ENCODE measurements around the gene NDUFS7.

NDUFS7 gene

DNA sequence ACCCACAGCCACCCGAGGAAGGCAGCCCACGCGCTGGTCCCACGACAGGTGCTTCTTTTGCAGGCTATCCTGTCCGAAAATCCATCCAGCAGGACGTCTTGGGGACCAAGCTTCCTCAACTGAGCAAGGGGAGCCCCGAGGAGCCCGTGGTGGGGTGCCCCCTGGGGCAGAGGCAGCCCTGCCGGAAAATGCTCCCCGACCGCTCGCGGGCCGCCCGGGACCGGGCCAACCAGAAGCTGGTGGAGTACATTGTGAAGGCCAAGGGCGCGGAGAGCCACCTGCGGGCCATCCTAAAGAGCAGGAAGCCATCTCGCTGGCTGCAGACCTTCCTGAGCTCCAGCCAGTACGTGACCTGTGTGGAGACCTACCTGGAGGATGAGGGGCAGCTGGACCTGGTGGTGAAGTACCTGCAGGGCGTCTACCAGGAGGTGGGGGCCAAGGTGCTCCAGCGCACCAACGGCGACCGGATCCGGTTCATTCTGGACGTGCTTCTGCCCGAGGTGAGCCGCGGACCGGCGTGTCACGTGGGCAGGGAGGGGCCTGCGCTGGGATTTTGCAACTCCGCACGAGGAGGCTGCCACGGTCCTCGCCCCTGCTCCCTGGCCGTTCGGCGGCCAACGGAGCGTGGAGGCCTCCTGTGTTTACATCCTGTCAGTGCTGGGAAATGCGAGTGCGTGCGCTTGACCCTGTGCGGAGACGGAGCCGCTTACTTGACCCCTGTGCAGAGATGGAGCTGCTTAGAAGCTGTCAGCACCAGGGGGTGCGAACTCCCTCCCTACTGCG is 12.9 kb upstream of the NDUFS7 start:
- TF ChIP-seq ZNF274 (IDR thresholded peaks at IDR 0.05; ENCODE audit: low read depth, low read length) = no peak
- no peak overlapping the region for H3K4me3 ChIP-seq (ENCODE audit: low read length)

- H3K4me3 ChIP-seq (ENCODE audit: low read length) = no peak overlapping the region
- TF ChIP-seq ZNF274 (IDR thresholded peaks at IDR 0.05; ENCODE audit: low read depth, low read length) = no peak
Observed at GRCh38 chr19:1373042-1373533, 10.6 kb upstream of the NDUFS7 start.

DNA sequence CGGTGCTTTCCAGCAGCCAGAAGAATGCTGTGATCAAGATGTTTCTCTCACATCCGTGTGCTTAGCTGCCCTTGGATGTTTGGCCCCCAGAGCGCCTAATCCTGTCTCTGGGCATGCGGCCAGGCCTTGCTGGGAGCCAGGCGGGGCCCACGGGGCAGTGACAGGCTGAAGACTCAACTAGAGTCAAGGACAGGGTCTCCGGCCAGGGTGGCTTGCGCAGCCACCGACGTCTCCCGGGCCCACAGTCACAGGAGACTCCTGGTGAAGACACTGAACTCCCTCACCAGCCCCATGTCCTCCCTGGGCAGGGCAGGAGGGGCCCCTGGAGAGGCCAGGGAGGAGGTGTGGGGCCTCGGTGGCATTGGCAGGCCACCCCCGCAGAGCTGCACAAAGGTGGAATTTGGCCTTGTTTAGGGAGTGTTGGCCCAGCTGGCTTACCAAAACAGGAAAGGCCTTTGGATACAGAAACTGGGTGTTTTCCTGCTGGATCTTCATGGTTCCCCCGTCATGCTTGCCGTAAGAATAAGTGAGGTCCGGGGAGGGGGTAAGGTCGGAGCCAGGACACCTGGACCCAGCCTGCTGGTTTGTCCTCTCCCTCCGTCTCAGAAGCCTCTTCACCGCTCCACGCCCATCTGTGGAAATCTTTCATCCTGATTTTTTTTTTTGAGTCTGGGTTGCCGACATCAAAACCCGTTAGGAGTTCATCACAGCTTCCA is 10.0 kb upstream of the NDUFS7 start:
- H3K4me3 ChIP-seq (ENCODE audit: low read length) = no peak overlapping the region
- no peak for TF ChIP-seq ZNF274 (IDR thresholded peaks at IDR 0.05; ENCODE audit: low read depth, low read length)

DNA sequence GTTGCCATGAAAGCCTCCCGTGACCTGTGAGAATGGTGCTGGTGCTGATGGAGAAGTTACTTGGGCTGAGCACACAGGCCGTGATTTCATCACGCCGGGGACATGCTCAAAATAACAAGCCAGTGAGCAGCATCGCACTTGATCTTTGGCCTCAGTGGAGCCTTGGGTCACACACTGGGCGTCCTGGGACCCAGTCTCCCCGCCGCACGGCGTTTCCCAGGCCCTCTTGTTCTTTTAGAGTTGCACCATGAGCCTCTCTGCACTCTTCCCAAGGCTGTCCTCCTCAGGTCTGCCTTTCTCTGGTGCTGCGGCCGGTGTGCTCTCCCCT is 9.5 kb upstream of the NDUFS7 start:
- TF ChIP-seq ZNF274 (IDR thresholded peaks at IDR 0.05; ENCODE audit: low read depth, low read length) = no peak
- H3K4me3 ChIP-seq (ENCODE audit: low read length) = no peak overlapping the region

DNA sequence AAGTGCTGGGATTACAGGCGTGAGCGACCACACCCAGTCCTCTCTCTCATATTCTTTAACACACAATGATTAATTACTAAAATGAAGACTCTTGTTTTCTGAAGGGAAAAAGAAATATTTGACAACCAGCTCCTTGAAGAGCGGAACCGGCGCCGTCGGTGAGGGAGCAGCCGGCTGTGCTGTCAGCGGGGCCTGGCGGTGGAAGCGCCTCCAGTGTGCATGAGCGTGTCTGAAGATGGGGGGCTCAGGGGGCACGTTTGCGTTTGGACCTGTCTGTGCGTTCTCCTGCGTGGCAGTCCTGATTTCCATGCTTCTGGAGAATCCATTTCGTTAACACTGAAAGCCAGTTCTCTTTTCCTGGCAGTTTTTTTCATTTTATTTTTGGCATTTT is 7.3 kb upstream of the NDUFS7 start:
- H3K4me3 ChIP-seq (ENCODE audit: low read length) = no peak overlapping the region
- no peak for TF ChIP-seq ZNF274 (IDR thresholded peaks at IDR 0.05; ENCODE audit: low read depth, low read length)

DNA sequence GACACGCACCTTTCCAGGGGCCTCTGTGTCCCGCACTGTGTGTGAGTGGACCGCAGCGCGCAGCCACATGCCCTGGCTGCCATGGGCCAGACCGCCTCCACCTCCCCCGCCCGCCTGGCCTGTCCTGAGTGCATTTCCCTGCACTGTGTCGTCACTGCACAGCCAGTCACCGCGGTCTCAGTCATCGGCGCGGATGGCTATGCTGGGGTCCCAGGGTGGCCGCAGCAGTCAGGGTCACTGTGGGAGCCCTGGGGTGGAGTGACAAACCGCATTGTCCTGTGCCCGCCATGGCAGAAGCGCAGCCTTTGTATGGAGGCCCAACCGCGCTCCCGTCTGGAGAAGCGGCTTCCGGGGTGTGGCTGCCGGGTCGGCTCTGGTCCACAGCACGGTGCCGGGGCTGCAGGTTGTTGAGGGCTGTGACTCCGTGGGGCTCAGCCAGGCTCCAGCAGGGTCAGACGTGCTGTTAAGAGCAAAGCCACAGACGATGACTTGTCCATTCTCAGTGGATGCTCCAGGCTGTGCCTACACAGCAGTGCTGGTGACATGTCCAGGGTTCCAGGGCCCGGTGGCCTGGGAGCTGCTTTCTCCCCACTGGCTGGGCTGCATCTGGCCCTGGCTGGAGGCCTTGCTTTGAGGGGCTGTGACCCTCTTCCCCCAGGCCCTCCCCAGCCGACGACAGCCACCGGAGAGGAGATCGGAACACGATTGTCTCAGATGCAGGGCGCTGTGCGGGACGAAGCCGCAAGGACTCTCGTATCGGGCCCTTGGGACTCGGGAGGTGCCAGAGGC is 6.3 kb upstream of the NDUFS7 start:
- no peak overlapping the region for H3K4me3 ChIP-seq (ENCODE audit: low read length)
- no peak for TF ChIP-seq ZNF274 (IDR thresholded peaks at IDR 0.05; ENCODE audit: low read depth, low read length)

GRCh38 chr19:1377965-1378785 is 5.5 kb upstream of the NDUFS7 start:
- no peak overlapping the region for H3K4me3 ChIP-seq (ENCODE audit: low read length)
- TF ChIP-seq ZNF274 (IDR thresholded peaks at IDR 0.05; ENCODE audit: low read depth, low read length) = no peak

DNA sequence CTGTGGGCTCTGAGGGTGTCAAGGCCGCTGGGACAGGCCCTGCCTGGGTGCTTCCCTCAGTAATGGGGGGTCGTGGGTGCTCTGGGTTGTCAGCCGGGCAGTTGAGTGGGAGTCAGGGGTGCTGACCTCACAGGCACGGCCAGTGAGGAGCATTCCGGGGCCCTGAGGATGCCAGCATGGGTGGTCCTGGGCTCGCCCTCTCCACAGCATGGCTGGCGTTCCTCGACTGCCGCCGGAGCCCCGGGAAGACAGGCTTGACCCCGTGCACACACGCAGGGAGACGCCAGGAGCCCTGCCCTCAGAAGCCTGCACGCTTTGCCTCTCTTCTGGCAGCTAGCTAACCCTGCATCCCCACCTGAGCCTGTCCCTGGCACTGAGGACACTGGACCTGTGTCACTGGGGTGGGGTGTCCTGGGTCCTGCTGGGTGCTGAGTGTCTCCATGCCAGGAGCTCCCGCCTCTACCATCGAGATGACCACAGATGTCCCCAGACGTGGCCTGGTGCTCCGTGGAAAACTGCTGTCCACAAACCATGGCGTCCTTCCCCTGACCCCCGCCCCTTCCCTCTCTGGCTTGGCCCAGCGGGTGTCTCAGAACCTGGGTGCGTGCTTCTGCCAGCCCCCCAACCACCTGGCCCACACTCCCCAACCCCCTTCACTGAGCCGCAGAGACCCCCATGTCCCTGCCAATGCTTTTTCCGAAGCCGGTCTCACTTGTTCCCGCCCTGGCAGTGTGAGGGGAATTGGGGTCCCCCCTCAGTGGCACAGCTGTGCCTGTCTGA is 4.4 kb upstream of the NDUFS7 start:
- TF ChIP-seq ZNF274 (IDR thresholded peaks at IDR 0.05; ENCODE audit: low read depth, low read length) = no peak
- no peak overlapping the region for H3K4me3 ChIP-seq (ENCODE audit: low read length)

DNA sequence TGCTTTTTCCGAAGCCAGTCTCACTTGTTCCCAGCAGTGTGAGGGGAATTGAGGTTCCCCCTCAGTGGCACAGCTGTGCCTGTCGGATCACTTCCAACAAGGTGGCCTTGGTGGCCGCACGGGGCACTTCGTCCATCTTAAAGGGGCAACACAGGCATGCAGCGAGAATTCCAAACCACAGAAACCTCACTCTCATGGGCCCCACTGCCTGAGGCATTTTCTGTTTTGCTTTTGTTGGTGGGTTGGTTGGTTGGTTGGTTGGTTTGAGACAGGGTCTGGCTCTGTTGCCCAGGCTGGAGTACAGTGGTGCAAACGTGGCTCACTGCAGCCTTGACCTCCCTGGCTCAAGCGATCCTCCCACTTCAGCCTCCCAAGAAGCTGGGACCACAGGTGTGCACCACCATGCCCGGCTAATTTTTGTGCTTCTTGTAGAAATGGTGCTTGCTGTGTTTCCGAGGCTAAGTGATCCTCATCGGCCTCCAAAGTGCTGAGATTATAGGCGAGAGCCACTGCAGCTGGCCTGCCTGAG is 3.7 kb upstream of the NDUFS7 start:
- no peak overlapping the region for H3K4me3 ChIP-seq (ENCODE audit: low read length)
- TF ChIP-seq ZNF274 (IDR thresholded peaks at IDR 0.05; ENCODE audit: low read depth, low read length) = no peak

GRCh38 chr19:1382250-1382649 is 1.5 kb upstream of the NDUFS7 start:
- no peak overlapping the region for H3K4me3 ChIP-seq (ENCODE audit: low read length)
- no peak for TF ChIP-seq ZNF274 (IDR thresholded peaks at IDR 0.05; ENCODE audit: low read depth, low read length)

DNA sequence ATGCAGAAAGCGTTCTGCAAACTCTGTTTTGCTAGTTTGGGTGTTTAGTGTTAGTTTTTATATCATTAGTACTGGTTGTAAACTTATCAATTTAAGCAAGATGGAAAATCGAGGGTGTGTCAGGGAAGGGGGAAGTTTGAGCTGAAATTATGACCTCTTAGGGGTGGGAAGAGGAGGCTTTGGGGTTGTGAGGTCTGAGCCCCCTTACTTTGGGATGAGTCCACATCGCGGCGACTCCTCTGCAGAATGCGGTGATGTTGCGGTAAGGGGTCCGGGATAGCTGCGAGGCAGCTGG is 743 bp upstream of the NDUFS7 start:
- no peak overlapping the region for H3K4me3 ChIP-seq (ENCODE audit: low read length)
- no peak for TF ChIP-seq ZNF274 (IDR thresholded peaks at IDR 0.05; ENCODE audit: low read depth, low read length)

GRCh38 chr19:1384085-1384462 is 367 bp downstream of the NDUFS7 start:
- no peak for TF ChIP-seq ZNF274 (IDR thresholded peaks at IDR 0.05; ENCODE audit: low read depth, low read length)
- peak overlapping the region; percentile 98 for H3K4me3 ChIP-seq (ENCODE audit: low read length)

GRCh38 chr19:1384478-1385110 is 887 bp downstream of the NDUFS7 start:
- TF ChIP-seq ZNF274 (IDR thresholded peaks at IDR 0.05; ENCODE audit: low read depth, low read length) = no peak

More at GRCh38 chr19:1384478-1385110, 887 bp downstream of the NDUFS7 start:
- peak overlapping the region; percentile 98 for H3K4me3 ChIP-seq (ENCODE audit: low read length)
